BLaER1 treated with 17β-estradiol and CSF1 and Interleukin-3, amounts not matched to agents 10 nM and 100 nM (cell line): ENCODE measurements around the gene MAP3K7CL.

Experiments used
- H3K27ac ChIP-seq, 11 experiments: shearing (Covaris generic); formaldehyde crosslinking; 2 replicates each; pipeline ENCODE4 v1.8.1; 2022
- H3K27me3 ChIP-seq, 11 experiments: shearing (Covaris generic); formaldehyde crosslinking; 2 replicates each; pipeline ENCODE4 v1.8.1; 2022
- H3K36me3 ChIP-seq, 11 experiments: shearing (Covaris generic); formaldehyde crosslinking; 2 replicates each; pipeline ENCODE4 v1.8.1; 2022
- H3K4me1 ChIP-seq, 10 experiments: shearing (Covaris generic); formaldehyde crosslinking; 2 replicates each; pipeline ENCODE4 v1.8.1; 2022
- H3K4me2 ChIP-seq, 11 experiments: shearing (Covaris generic); formaldehyde crosslinking; 2 replicates each; pipeline ENCODE4 v1.8.1; 2022
- H3K4me3 ChIP-seq, 10 experiments: shearing (Covaris generic); formaldehyde crosslinking; 2 replicates each; pipeline ENCODE4 v1.8.1; 2022
- H3K9ac ChIP-seq, 11 experiments: shearing (Covaris generic); formaldehyde crosslinking; 2 replicates each; pipeline ENCODE4 v1.8.1; 2022
- H3K9me3 ChIP-seq, 11 experiments: shearing (Covaris generic); formaldehyde crosslinking; replicated peaks in 1 of 11; 2 replicates each; pipeline ENCODE4 v1.8.1; 2022
- H4K20me1 ChIP-seq, 11 experiments: shearing (Covaris generic); formaldehyde crosslinking; 2 replicates each; pipeline ENCODE4 v1.8.1; 2022
- Cebpa-rat ChIP-seq, 11 experiments: shearing (Covaris generic); IDR thresholded peaks; 2 replicates each; pipeline ENCODE4 v1.8.1; 2022

The MAP3K7CL gene

GRCh38 chr21:29196670-29197191 lies 66.3 kb downstream of the MAP3K7CL start:
- H3K27ac ChIP-seq: peak overlapping the region; percentile 51 to 99 (median 84); a peak in 21 of 22 replicates
- H3K4me2 ChIP-seq: peak overlapping the region; percentile 6 to 88 (median 70)
- H3K9me3 ChIP-seq: peaks cover 36 to 55% (median 48%) of the 10 kb centered on the region in 11 experiments
- H3K36me3 ChIP-seq: peaks cover 0 to 6% (median 0%) of the 10 kb centered on the region in 11 experiments; a peak in 2 of 22 replicates
- H3K27me3 ChIP-seq: no peaks in the 10 kb centered on the region
- peak overlapping the region in 8 of 11 experiments; percentile 26 to 86 (median 70); a peak in 13 of 22 replicates for H3K9ac ChIP-seq
- H3K4me3 ChIP-seq: peak overlapping the region in 5 of 10 experiments; percentile 3 to 35 (median 22); a peak in 7 of 20 replicates
- TF ChIP-seq Cebpa-rat (IDR thresholded peaks at IDR 0.05): peak in 3 of 11 experiments; percentile 0 to 2 (median 2); a peak in 2 of 22 replicates
- no peaks in the 10 kb centered on the region for H4K20me1 ChIP-seq
- peaks cover 11 to 67% (median 23%) of the 10 kb centered on the region in 10 experiments; a peak in 17 of 20 replicates for H3K4me1 ChIP-seq

- no peak for TF ChIP-seq Cebpa-rat (IDR thresholded peaks at IDR 0.05)
Measured at GRCh38 chr21:29201186-29201585, 70.7 kb downstream of the MAP3K7CL start.

GRCh38 chr21:29205009-29205408 lies 74.6 kb downstream of the MAP3K7CL start:
- peaks cover 0 to 6% (median 0%) of the 10 kb centered on the region in 11 experiments; a peak in 1 of 22 replicates for H3K36me3 ChIP-seq
- H3K27me3 ChIP-seq: no peaks in the 10 kb centered on the region
- H3K9me3 ChIP-seq: peaks cover 8 to 38% (median 23%) of the 10 kb centered on the region in 11 experiments
- no peak overlapping the region for H3K9ac ChIP-seq
- peaks cover 0 to 67% (median 15%) of the 10 kb centered on the region in 10 experiments; a peak in 16 of 20 replicates for H3K4me1 ChIP-seq
- TF ChIP-seq Cebpa-rat (IDR thresholded peaks at IDR 0.05): no peak
- no peak overlapping the region for H3K4me3 ChIP-seq
- H3K4me2 ChIP-seq: peak overlapping the region in 2 of 11 experiments; percentile 1 to 25; a peak in 3 of 22 replicates
- no peaks in the 10 kb centered on the region for H4K20me1 ChIP-seq
- H3K27ac ChIP-seq: peak overlapping the region in 1 of 11 experiments; percentile 20; a peak in 1 of 22 replicates

More at GRCh38 chr21:29201186-29201585, 70.7 kb downstream of the MAP3K7CL start:
- Histone ChIP-seq H3K4me3 (no peak overlapping the region), H3K4me1 (peaks cover 9 to 57% (median 13%) of the 10 kb centered on the region in 10 experiments; a peak in 17 of 20 replicates), H3K9ac (no peak overlapping the region), H3K9me3 (peaks cover 36 to 65% (median 52%) of the 10 kb centered on the region in 11 experiments), H3K4me2 (no peak overlapping the region), H4K20me1 (no peaks in the 10 kb centered on the region), H3K27ac (no peak overlapping the region), H3K36me3 (peaks cover 0 to 6% (median 0%) of the 10 kb centered on the region in 11 experiments; a peak in 2 of 22 replicates), H3K27me3 (no peaks in the 10 kb centered on the region)

- Histone ChIP-seq H3K27me3 (no peaks in the 10 kb centered on the region), H4K20me1 (no peaks in the 10 kb centered on the region), H3K4me2 (peak overlapping the region in 3 of 11 experiments; percentile 73 to 81 (median 76); a peak in 5 of 22 replicates), H3K36me3 (peaks cover 0 to 3% (median 0%) of the 10 kb centered on the region in 11 experiments; a peak in 1 of 22 replicates), H3K27ac (peak overlapping the region in 3 of 11 experiments; percentile 91 to 94 (median 94); a peak in 5 of 22 replicates), H3K9ac (no peak overlapping the region), H3K4me1 (peaks cover 0 to 76% (median 15%) of the 10 kb centered on the region in 10 experiments; a peak in 16 of 20 replicates), H3K4me3 (no peak overlapping the region), H3K9me3 (peaks cover 5 to 28% (median 14%) of the 10 kb centered on the region in 11 experiments)
- no peak for TF ChIP-seq Cebpa-rat (IDR thresholded peaks at IDR 0.05)
Measured at GRCh38 chr21:29205988-29206387, 75.5 kb downstream of the MAP3K7CL start.

DNA sequence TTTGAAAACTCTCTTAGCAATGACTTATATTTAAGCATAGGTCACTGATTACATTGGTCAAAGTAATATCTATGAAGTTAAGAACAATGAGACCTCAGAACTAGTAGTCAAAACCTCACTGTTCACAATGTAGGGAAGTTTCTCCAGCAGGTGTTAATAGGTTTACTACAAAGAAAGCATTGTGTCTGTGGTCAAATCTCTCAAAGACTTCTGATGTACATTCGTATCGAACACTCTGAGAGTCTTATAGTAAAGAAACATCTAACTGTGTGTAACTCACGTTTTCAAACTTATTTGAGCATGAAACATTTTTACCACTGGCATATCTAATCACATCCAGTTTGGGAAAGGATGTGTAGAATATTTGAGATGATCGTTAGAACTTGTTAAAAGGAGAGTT lies 76.0 kb downstream of the MAP3K7CL start:
- H4K20me1 ChIP-seq: no peaks in the 10 kb centered on the region
- H3K4me3 ChIP-seq: no peak overlapping the region

DNA sequence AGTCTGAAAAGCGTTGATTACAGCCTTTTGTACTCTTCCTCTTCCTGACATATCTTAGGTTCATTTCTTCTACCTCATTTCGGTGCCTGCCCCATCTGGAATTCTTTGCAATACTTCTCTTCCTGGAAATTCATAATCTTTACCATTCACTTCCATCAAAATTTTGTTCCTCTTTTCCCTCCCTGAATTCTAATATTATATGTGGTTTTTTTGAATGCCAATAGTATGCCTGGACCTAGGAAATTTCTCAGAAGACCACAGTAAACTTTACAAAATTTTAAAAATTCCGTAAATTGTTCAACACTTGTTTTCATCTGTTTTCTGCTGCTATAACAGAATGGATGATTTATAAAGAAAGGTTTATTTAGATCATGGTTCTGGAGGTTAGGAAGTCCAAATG lies 76.8 kb downstream of the MAP3K7CL start:
- no peaks in the 10 kb centered on the region for H4K20me1 ChIP-seq
- peak overlapping the region in 4 of 11 experiments; percentile 74 to 94 (median 92); a peak in 7 of 22 replicates for H3K27ac ChIP-seq
- H3K27me3 ChIP-seq: no peaks in the 10 kb centered on the region
- peaks cover 0 to 89% (median 15%) of the 10 kb centered on the region in 10 experiments; a peak in 16 of 20 replicates for H3K4me1 ChIP-seq
- H3K36me3 ChIP-seq: no peaks in the 10 kb centered on the region
- H3K4me3 ChIP-seq: no peak overlapping the region
- peak overlapping the region in 3 of 11 experiments; percentile 73 to 81 (median 76); a peak in 6 of 22 replicates for H3K4me2 ChIP-seq
- no peak for TF ChIP-seq Cebpa-rat (IDR thresholded peaks at IDR 0.05)
- peak overlapping the region in 3 of 11 experiments; percentile 76 to 85 (median 84); a peak in 5 of 22 replicates for H3K9ac ChIP-seq
- peaks cover 0 to 16% (median 2%) of the 10 kb centered on the region in 11 experiments; a peak in 13 of 22 replicates for H3K9me3 ChIP-seq

More for the DNA sequence above, 76.0 kb downstream of the MAP3K7CL start:
- Histone ChIP-seq H3K36me3 (no peaks in the 10 kb centered on the region), H3K4me1 (peaks cover 0 to 81% (median 15%) of the 10 kb centered on the region in 10 experiments; a peak in 16 of 20 replicates), H3K27ac (peak overlapping the region in 3 of 11 experiments; percentile 91 to 94 (median 94); a peak in 6 of 22 replicates), H3K27me3 (no peaks in the 10 kb centered on the region), H3K9me3 (peaks cover under 1 to 24% (median 10%) of the 10 kb centered on the region in 11 experiments; a peak in 19 of 22 replicates), H3K4me2 (peak overlapping the region in 3 of 11 experiments; percentile 73 to 81 (median 76); a peak in 6 of 22 replicates), H3K9ac (peak overlapping the region in 1 of 11 experiments; percentile 23; a peak in 2 of 22 replicates)
- no peak for TF ChIP-seq Cebpa-rat (IDR thresholded peaks at IDR 0.05)

DNA sequence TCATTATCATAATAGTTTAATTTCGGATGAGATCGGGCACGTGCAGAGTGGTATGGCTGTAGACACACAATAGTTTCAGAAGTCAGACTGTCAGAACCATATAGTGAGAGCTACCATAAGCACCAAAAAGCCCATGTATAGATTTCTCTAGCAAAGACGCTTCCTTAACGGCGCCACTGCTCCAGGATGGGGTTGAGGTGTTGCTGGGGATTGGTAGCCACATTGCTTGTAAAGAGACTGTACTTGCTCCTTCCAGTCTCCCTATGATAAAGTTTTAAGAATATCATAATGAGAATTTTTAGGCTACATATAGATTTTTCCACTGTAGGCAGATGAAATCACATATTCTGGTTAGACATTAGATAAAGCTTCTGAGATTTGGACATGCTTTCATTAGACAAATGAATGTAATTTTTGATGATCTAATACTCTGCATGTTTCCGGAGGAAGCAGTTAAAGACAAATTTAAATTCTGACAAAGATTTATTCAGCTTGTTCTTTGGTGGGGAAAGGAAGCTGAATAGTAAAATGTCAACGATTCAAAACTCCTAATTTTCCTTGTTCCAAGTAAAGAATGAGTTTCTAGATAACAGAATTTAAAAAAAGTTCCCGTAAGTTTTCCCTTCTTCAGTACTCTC lies 77.7 kb downstream of the MAP3K7CL start:
- no peaks in the 10 kb centered on the region for H3K36me3 ChIP-seq
- peaks cover 0 to 97% (median 15%) of the 10 kb centered on the region in 10 experiments; a peak in 16 of 20 replicates for H3K4me1 ChIP-seq
- H3K27me3 ChIP-seq: no peaks in the 10 kb centered on the region
- no peak overlapping the region; a peak in 1 of 20 replicates for H3K4me3 ChIP-seq
- no peaks in the 10 kb centered on the region for H4K20me1 ChIP-seq
- H3K9me3 ChIP-seq: peaks cover 0 to 7% (median 0%) of the 10 kb centered on the region in 11 experiments; a peak in 4 of 22 replicates
- H3K9ac ChIP-seq: peak overlapping the region in 4 of 11 experiments; percentile 42 to 85 (median 80); a peak in 8 of 22 replicates
- peak overlapping the region in 5 of 11 experiments; percentile 23 to 94 (median 91); a peak in 12 of 22 replicates for H3K27ac ChIP-seq
- H3K4me2 ChIP-seq: peak overlapping the region in 7 of 11 experiments; percentile 30 to 81 (median 60); a peak in 13 of 22 replicates
- no peak for TF ChIP-seq Cebpa-rat (IDR thresholded peaks at IDR 0.05)

- no peak for TF ChIP-seq Cebpa-rat (IDR thresholded peaks at IDR 0.05)
- H3K4me2 ChIP-seq: peak overlapping the region in 7 of 11 experiments; percentile 32 to 81 (median 64); a peak in 13 of 22 replicates
- H3K27ac ChIP-seq: peak overlapping the region in 6 of 11 experiments; percentile 3 to 94 (median 82); a peak in 12 of 22 replicates
- H3K9ac ChIP-seq: peak overlapping the region in 4 of 11 experiments; percentile 42 to 85 (median 80); a peak in 8 of 22 replicates
- H3K4me3 ChIP-seq: no peak overlapping the region; a peak in 1 of 20 replicates
- H4K20me1 ChIP-seq: no peaks in the 10 kb centered on the region
- peaks cover 0 to 97% (median 15%) of the 10 kb centered on the region in 10 experiments; a peak in 16 of 20 replicates for H3K4me1 ChIP-seq
- no peaks in the 10 kb centered on the region for H3K36me3 ChIP-seq
- peaks cover 0 to 1% (median 0%) of the 10 kb centered on the region in 11 experiments; a peak in 4 of 22 replicates for H3K9me3 ChIP-seq
- H3K27me3 ChIP-seq: no peaks in the 10 kb centered on the region
Measured at GRCh38 chr21:29208682-29209059, 78.2 kb downstream of the MAP3K7CL start.
